GM18520 (cell line): ENCODE data around the gene ATF6.

ENCODE experiments used
- ATAC-seq: cut with Tn5 transposase; IDR thresholded peaks from one replicate; pipeline ENCODE4 v1.9.1; 2021; ENCODE audit not compliant: unreplicated experiment

Gene ATF6

DNA sequence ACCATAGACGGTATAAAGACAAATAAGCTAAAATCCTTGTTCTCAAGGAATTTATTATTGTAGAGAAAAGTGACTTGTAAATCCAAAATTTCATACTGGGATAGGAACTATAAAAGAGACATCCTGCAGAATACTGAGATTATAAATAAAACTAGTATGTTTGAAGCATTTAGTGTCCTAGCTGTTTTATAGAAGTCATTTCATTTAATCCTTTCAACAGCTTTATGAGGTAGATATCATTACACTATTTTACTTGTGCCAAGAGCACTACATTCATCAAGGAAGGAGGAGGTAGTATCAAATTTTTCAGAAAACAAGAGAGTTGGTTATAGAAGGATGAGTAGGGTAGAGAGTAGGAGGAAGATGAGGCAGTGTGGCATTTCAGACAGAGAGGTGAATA lies 119.6 kb downstream of the ATF6 start:
- no peak for ATAC-seq

DNA sequence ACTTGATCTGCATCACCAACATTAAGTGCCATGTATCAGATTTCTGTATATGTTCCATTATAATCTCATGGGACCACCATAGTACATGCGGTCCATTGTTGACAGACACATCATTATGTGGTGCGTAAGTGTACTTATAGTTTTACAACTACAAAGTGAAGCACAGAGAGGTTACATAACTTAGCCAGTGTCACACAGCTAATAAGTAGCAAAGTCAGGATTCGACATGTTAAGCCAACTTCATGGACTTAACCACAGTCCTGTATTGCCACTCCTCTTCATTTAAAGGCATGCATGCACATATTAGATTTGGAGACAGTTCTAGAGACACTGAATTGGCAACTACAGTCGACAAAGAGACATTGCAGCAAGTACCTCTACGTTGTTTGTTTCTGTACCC lies 120.5 kb downstream of the ATF6 start:
- ATAC-seq: no peak

DNA sequence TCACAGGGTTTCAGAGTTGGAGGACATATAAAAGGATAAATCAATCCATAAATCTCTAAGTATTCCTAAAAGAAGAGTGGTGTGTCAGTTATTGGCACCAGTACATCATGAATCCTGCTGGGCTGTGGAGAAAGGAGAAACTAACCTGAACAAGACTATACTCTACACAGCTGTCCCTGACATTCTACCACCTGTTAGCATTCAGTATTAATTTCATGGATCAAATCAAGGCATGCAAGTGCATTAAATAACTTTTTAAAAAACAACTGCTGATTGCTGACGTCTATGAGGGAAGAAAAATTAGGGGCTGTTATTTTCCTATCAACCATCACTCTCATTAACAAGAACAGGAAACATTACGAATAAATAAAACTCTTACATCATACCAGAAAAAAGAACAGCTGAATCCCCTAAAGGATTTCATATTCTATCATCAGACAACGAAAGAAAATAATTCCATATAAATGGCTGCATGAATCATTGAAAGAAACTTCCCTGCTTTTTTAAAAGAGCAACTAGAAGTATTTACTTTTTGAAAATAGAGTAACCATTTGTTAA lies 121.7 kb downstream of the ATF6 start:
- no peak for ATAC-seq

GRCh38 chr1:161890574-161890973 lies 124.5 kb downstream of the ATF6 start:
- no peak for ATAC-seq

- ATAC-seq: no peak
Measured at GRCh38 chr1:161899091-161899490, 133.0 kb downstream of the ATF6 start.

GRCh38 chr1:161900160-161900559 lies 134.0 kb downstream of the ATF6 start:
- no peak for ATAC-seq

DNA sequence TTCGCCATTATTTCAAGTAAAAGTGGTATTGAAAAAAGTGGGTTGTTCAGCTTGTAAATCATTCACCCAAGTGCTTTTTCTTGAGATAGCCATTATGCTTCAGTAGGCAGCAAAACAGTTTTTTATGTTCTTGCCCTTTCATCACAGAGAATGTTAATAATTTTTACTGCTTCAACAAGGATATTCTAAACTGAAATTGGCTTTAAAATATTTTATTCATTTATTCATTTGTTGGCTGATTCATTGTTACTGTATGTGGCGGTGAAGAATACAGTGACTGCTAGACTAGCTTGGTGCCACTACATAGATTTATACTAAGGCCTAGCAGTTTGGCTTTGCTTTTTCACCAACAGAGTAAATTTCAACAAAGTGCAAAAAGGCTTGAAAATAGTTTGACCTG lies 136.1 kb downstream of the ATF6 start:
- ATAC-seq: no peak

DNA sequence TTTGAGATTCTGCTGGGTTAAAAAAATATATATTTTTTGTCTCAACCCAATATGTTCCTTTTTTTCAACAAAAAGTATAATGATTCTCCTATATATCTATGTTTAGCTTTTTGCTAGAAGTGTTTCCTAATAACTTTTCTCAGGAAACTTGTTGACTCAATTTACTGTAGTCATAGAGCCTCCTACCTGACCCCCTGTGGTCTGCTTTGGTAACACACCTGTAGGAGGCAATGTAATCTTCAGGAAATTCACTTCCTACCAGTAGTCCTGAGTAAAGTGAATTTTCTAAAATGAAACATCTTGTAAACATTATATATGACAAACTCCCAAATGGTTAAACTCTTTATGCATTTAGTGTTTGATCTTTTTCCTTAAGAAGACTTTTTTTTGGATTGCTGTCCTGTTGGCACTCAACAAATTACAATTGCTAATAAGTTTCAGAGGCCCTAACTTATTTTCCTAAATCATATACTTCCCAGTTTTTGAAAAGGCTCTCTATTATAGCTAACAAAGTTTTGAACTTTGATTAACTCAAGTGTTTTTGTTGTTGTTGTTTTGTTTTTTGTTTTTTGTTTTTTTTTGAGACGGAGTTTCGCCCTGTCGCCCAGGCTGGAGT lies 139.3 kb downstream of the ATF6 start:
- no peak for ATAC-seq

DNA sequence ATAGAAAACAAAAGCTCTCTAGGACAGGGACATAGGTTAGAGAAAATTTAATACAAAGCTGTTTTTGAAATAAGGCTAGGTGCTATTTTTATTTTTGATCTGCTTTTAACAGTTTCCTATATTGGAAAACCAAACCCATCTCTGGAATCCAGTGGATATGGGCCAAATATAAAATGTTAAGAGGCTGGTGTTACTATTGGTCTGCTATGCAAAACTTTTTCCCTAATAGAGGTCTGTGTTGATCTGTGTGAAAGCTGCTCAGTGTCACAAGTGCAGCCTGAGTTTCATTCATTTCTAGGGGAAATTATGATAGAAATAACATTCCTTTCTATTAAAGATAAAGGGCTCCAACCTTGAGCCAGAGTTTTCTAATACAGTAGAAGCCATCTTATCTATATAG lies 141.1 kb downstream of the ATF6 start:
- ATAC-seq: no peak

DNA sequence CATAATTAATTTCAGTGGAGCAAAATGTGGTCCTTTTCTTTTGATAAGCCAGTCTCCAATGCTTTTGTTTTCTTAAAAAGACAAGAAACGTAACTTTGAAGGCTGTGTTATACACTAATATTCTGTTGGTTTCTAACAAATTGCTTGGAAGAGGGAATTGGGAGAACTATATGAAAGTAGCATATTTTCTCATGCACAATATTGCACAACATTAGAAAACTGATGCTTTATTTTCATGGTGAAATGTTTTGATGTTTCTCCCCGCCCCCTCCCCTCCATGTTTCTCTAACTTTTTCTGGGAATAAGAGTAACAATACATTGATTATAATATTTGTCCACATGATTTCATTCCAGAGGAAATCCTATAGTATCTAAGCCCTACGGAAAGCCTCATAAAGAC lies 142.1 kb downstream of the ATF6 start:
- no peak for ATAC-seq

- ATAC-seq: no peak
Measured at GRCh38 chr1:161910604-161911003, 144.5 kb downstream of the ATF6 start.

DNA sequence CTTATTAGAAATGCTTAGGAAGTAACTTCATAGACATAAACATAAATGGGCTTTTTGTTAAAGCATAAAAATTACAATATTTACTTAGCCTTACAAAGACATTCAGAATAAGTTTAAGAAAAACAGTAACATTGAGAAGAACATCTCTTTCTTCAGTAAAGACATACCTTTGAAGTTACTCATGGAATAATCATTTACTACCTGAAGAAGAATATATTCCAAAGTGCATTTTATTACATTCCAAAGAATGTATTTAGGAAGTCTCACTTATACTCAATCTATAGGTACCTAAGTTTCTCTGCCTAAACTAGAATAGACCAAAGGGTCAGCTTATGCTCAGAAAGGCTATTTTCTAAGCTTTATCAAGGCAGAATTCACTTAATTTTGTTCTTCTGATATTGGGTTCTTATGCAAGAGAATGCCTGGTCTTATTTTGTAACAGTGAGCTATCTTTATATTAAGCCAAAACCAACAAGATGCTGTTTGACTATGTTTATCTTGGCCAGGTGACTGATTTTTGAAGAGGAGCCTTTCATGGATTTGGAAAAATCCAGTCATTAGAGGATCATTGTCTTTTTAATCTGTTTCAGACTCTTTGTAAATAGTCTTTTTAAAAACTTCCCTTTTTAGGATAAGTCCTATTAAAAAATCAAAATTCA lies 147.5 kb downstream of the ATF6 start:
- no peak for ATAC-seq

GRCh38 chr1:161914595-161914994 lies 148.5 kb downstream of the ATF6 start:
- ATAC-seq: no peak

DNA sequence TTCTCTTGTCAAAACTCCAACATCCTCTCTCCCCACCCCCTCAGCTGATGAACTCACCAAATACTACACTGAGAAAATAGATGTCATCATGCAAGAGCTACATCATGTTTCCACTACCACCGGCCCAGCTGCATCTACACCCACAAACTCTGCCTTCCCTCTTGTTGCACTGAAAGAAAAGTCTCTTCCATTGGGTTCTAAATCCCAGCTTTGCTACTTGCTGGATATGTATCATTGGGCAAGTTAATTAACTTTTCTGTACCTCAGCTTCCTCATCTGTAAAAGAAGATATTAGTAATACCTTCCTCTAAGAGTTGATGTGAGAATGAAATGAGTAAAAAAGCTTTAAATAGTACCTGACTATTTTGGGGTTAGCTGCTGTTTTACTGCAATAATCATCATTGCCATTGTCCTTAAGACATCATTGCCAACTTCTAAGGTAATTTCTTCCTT lies 149.0 kb downstream of the ATF6 start:
- ATAC-seq: peak; percentile 72

DNA sequence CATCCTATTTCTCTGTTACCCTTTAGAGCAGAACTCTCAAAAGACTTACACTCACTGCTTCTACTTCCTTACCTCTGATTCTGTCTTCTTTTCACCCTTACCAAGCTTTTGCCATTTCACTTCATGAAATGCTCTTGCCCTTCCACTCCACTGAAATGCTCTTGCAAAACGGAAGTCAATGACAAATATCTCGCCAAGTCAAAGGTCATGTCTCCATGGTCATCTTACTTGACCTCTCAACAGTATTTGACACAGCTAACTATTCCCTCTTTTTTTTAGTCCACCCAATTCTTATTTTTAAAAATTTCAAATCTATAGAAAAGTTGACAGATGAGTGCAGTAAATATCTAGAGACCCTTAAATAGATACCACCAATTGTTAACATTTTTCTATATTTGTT lies 149.9 kb downstream of the ATF6 start:
- ATAC-seq: no peak

GRCh38 chr1:161919229-161919628 lies 153.1 kb downstream of the ATF6 start:
- no peak for ATAC-seq

GRCh38 chr1:161921491-161921890 lies 155.4 kb downstream of the ATF6 start:
- ATAC-seq: no peak

DNA sequence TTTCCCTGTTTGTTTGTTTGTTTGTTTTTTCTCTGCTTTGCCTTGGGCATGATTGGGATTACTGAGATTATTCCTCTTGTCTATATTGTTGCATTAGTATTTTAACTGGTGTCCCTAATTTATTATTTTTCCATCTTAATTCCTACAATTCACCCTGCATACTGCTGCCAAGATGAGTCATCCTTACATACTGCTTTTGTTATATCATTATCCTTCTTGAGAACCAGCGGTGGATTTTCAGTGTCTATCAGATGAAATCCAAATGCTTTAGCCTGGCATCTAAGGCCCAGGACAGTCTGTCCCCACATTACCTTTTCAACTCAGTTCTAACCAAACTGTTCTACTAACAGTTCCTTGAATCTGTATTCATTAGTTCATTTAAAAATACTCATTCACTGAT lies 155.9 kb downstream of the ATF6 start:
- ATAC-seq: no peak

DNA sequence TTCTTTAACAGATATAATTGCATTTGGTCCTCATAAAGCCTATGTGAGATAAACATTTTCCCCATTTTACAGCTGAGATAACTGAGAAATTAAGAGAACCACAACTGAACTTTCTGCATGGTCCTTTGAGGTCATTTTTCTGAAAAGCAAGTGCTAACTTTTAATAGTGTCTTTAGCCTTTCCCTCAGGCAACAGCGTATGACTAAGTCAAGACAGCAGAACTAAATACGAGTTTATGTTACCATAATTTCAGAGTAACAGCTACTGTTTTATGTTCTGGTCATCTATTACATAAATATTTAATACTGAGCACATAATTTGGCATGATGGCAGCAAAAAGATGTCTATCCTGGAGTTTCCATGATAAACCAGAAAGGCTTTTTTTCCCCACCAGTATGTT lies 161.9 kb downstream of the ATF6 start:
- no peak for ATAC-seq

GRCh38 chr1:161929137-161929536 lies 163.0 kb downstream of the ATF6 start:
- no peak for ATAC-seq

DNA sequence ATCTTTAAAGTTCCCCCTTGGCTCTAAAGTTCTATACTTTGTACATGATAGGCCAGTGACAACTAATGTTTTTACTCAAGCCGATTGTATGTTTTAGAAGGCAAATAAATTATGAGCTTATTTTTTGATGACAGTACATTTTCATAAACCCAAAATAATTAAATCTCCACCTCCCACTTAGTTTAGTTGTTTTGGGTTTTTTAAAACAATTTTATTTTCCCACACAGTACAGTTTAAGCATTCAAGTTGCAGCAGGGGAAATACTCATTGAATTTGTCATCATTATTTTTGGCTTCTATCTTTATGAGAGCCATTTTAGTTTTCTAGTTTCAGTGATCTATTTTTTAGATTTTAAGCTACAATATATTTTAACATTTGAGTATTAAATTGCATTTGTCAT lies 163.9 kb downstream of the ATF6 start:
- no peak for ATAC-seq

DNA sequence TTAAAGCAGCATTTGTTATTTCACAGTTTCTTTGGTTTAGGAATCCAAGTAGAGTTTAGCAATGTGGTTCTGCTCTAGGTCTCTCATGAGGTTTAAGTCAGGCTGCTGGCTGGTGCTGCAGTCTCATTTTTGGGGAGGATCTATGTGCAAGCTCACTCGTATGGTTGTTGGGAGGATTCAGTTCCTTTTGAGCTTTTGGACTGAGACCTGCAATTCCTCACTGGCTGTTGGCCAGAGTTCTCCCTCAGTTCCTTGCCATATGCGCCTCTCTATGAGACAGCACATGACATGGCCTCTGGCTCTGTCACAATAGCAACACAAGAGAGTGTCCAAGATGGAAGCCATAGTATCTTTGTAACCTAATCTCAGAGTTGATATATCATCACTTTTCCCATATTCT lies 166.5 kb downstream of the ATF6 start:
- ATAC-seq: no peak
